Measurements from ENCODE around the gene TMEM200A.

DNA sequence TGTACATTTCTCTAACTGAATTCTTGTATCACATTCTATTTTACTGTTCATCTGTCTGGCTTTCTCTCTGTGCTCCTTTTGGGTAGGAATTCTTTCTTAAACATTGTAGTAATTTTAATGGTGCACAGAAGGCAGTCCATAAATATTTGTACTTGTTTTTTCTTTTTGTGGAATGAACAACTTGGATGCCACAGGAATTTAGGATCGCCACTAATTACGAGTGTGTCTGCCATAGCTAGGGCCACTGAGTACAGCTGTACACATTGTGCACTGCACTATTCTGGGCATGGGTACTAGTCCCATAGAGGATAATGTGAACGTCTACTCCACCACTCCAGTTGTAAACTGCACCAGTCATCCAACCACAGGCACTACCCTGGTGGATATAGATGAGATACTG, 39.3 kb upstream of the TMEM200A start:
- TF ChIP-seq, protein P1, sequence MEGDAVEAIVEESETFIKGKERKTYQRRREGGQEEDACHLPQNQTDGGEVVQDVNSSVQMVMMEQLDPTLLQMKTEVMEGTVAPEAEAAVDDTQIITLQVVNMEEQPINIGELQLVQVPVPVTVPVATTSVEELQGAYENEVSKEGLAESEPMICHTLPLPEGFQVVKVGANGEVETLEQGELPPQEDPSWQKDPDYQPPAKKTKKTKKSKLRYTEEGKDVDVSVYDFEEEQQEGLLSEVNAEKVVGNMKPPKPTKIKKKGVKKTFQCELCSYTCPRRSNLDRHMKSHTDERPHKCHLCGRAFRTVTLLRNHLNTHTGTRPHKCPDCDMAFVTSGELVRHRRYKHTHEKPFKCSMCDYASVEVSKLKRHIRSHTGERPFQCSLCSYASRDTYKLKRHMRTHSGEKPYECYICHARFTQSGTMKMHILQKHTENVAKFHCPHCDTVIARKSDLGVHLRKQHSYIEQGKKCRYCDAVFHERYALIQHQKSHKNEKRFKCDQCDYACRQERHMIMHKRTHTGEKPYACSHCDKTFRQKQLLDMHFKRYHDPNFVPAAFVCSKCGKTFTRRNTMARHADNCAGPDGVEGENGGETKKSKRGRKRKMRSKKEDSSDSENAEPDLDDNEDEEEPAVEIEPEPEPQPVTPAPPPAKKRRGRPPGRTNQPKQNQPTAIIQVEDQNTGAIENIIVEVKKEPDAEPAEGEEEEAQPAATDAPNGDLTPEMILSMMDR (IDR thresholded peaks at IDR 0.05), result no peak
- no peak for TF ChIP-seq POLR2A (IDR thresholded peaks at IDR 0.05)

All from testis (tissue), 2 donors.